ENCODE measurements around the gene ATXN10.
A peak's percentile ranks its signal among the peaks of the same experiment; 100 is the strongest.
"Not testable (repeated sequence)": the region's sequence is repeated elsewhere in the genome, so short reads cannot be mapped to it uniquely, and the experiment has no call there.

ATXN10 gene

GRCh38 chr22:45785458-45785857 is 113.8 kb downstream of the ATXN10 start:
- DNase-seq: peak; percentile 6

DNA sequence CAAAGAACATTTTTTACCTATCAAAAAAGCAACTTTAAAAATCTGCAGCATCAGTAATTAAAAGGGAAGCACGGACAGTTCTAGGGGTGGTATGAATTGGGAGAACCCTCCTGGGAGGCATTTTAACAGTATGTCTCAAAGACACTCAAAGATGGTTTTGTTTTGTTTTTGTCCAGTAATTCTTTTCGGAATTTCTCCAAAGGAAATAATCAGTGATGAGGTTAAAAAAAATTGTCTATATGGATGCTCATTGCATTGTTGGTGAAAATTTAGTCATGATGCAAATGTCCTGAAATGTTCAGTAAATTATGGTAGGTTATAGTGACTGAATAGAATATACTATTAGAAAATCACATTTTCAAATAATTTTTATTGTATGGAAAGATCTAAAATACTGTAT is 115.1 kb downstream of the ATXN10 start:
- no peak for DNase-seq

GRCh38 chr22:45787759-45788158 is 116.1 kb downstream of the ATXN10 start:
- DNase-seq: no peak

GRCh38 chr22:45788522-45788921 is 116.9 kb downstream of the ATXN10 start:
- DNase-seq: no peak

DNA sequence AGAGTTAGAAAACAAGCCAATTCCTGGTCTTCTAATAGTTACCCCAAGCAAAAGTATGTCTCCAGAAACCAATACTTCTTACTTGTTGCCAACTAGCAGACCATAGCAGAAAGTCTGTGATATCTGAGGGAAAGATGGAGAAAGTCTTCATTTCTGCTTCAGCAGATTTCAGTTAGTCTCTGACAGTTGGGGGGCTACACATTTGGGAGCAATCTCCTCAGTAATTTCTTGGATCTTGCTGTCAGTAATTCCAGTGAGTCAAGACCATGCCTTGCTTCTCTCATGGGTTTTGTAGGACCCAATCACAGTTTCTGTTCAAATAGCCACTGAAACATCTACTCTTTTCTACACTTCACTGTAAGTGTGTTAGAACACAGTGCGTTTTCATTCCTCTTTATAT is 118.8 kb downstream of the ATXN10 start:
- DNase-seq: no peak

DNA sequence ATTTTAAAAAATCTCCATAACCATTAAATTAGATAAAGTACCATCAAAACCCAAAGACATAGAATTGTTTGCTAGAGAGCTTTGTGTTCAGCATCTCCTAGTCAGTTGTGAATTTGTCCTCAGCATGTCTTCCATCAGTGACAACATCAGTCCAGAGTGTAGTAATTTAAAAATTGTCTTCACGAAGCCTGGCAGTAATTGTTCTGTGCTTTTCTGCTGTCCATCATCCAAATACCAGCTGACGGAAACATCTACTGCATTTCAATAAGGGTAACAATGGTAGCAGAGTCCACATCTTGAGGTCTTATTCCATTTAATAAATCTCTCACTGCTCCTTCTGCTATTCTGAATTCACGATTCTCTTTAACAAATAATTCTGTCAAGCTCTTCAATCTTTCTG is 121.5 kb downstream of the ATXN10 start:
- no peak for DNase-seq

GRCh38 chr22:45793892-45794291 is 122.3 kb downstream of the ATXN10 start:
- DNase-seq: no peak

- not testable (repeated sequence) for DNase-seq
Measured at GRCh38 chr22:45796009-45796408, 124.4 kb downstream of the ATXN10 start.

DNA sequence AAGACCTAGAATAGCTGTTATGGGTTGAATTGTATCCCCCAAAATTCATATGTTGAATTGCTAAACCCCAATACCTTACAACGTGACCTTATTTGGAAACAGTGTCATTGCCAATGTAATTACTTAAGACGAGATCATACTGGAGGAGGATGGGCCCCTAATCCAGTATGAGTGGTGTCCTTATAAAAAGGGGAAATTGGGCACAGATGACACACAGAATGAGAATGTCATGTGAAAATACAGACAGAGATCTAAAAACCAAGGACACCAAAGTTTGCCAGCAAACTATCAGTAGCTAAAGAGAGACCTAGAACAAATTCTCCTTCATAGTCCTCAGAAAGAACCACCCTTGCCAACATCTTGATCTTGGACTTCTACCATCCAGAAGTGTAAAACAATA is 127.7 kb downstream of the ATXN10 start:
- no peak for DNase-seq

GRCh38 chr22:45802054-45802453 is 130.4 kb downstream of the ATXN10 start:
- DNase-seq: no peak

DNA sequence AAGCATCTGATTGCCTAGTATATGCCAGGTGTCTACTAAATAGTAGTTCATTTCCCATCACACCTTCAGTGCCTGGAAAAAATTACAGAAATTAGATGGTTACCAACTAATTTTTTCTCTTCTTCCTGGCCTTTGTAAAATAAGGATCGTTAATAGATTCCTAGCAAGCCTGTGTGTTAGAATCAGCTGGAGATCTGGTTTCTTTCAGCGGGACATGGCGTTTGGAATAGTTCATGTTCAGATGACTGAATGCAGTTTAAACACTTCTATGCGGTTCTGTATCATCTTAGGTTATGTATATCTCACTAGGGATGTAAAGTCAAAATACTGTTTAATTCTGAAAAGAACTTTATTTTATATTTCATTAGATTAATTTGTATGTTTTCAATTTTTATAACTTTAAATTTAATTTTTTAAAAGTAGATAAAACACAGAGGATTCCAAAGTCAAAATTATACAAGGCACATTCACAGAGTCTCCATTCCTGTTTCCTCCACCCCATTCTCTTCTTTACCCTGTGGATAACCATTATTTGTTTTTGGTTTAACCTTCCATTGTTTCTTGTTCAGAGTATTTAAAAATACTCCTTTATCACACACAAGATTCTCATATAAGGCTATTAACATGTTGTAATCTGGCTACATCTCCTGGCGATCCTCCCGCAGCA is 132.8 kb downstream of the ATXN10 start:
- DNase-seq: peak; percentile 42

GRCh38 chr22:45804986-45805325 is 133.3 kb downstream of the ATXN10 start:
- peak; percentile 97 for DNase-seq

- DNase-seq: peak; percentile 15
Measured at GRCh38 chr22:45805413-45805812, 133.8 kb downstream of the ATXN10 start.

- DNase-seq: no peak
Measured at GRCh38 chr22:45807156-45807915, 135.7 kb downstream of the ATXN10 start.

DNA sequence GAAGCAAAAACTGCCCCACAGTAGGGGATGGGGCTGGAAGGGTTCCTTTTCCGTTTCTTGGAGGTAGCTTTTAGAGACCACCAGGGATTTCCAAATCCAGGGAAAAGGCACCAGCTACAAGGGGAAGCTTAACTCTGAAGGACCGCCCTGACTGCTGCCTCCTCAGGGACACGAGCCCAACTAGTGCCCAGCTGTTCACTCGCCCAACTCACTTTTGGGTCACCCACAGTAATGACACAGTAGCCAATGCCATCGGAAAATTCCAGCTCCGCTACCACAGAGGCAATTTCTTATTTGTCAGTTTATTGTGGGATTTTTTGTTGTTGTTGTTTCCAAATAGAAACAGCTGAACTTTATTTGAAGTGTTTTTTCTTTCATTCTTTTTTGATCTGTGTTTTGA is 141.3 kb downstream of the ATXN10 start:
- DNase-seq: no peak

DNA sequence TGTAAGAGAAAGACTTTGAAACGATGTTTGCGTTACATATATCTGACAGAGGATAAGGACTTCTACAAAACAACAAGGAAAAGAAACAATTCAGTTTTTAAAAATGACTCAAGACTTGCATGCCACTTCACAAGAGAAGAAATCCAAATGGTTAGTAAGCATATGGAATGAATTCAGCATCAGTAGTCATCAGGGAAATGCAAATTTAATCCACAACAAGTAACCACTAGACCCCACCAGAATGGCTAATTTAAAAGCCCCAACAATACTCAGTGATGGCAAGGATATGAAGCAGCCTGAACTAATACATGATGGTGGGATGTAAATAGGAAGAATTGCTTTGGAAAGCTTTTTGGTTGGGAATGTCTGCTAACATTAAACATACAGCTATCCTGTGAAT is 142.6 kb downstream of the ATXN10 start:
- peak; percentile 31 for DNase-seq

DNA sequence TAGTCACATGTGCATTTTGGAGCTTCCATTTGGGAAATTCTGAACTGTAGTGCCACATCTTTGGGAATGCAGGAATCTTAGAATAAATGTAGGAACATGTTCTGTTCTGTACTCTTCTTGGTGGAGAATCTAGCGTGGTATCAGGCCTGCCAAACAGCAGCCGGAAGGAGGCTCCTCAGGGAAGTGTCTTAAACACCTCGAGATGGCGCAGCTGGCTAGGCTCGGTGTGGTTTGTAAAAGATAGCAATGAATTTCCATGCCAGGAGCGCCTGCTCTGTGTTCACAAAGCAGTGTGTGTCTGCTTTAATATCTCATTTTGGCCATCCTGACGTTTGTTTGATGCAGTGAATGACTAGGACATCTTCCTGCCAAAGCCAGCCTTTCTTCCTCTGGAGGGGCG is 145.1 kb downstream of the ATXN10 start:
- DNase-seq: no peak

DNA sequence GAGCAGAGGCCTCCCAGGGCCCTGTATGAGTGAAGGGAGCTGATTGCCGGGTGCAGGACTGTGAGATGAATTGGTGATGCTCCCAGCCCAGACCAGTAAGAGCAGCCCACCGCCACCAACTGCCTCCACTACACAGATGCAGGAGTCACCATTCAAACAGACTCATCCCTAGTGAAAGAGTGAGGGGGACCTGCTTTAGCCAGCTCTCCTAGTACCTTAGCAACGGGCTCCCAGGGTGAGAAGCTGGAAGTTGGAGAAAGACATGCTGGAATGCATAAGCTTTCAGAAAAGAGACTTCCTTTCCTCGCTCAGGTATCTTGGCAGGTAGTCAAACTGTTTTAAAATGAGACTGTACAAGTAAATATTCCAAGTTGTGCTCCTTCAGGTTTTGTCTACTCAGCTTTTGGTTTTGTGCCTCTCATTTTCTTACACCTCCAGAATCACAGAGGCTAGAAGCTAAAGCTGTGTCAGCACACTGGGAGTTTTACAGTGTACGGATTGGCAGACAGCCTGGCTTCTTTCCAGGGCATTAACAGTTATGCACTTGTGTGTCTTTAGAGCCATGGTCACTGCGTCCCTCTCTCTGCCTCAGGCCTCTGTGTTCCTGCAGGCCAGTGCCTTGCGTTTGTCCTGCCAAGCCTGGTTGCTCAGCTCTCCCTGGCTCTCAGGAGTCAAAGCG is 146.2 kb downstream of the ATXN10 start:
- DNase-seq: no peak

DNA sequence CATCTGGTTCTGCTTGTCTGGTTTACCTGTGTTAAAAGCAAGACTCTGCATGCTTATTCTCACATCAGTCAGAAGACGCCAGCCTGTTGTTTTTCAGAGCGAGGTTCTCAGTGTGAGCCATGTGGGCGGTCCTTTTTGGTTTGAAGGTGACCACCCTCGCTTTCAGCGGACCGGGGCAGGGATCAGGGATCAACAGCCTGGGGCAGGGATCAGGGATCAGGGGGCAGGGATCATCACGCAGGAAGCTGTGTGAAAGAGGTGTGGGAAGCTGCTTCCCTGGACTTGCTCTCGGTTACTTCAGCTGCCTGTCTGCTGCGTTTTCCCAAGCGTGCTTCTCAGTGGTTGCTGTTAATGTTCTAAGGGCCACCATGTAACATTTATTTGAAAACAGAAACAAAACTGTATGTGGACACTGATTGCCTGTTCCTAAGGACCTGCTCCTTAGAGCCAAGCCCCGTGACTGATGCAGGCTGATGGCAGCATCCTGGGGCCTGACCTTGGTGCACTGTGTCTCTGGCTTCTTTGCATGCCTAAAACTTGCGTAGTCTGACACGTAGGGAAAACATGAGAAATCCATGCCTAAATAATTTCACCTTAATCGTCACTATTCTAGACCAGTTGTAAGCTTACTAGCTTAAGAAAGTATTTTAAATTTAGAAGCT is 146.9 kb downstream of the ATXN10 start:
- DNase-seq: no peak

DNA sequence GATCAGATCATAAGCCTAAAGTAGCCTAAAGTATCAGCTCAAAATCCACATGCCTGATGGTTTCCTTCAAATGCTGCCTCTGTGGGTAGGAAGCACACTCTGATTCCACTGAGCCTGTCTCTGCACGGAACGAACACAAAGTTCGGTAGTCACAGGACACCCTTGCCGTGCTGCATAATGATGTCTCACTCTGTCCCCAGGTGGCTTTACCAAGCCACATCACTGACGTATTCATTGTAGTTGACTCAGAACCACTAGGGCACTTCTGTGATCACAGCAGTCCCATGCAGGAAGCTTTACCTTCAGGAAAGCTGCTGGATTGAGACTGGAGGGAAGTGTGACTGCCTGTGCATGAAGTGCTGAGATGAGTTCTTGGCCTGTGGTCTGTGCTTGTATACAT is 147.7 kb downstream of the ATXN10 start:
- DNase-seq: no peak

- no peak for DNase-seq
Measured at GRCh38 chr22:45823336-45823735, 151.7 kb downstream of the ATXN10 start.

DNA sequence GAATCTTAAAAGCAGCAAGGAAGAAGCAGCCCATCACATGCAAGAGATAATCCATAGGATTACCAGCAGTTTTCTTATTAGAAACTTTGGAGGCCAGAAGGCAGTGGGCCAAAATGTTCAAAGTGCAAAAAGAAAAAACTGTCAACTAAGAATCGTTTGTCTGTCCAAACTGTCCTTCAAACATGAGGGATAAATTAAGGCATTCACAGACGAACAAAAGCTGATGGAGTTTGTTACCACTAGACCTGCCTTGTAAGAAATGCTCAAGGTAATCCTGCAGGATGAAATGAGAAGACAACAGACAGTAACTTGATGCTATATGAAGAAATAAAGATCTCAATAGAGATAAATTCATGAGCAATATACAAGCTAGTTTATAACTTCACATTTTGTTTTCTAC is 154.9 kb downstream of the ATXN10 start:
- no peak for DNase-seq

GRCh38 chr22:45828841-45829240 is 157.2 kb downstream of the ATXN10 start:
- peak; percentile 55 for DNase-seq
